Caco-2 (cell line): Measurements from ENCODE around the gene ADGRF3. TPM values are rescaled to one million over a fixed set of nuclear protein-coding genes. Genes with fewer than 3 reads are reported as not detected.

Source experiments
- BruUV-seq: library from RNA; stranded (reverse); fragments of 400-500 nt; replicated peaks from 2 replicates; lab custom pipeline; 2021; lab: Mats Ljungman, UMichigan
- CTCF ChIA-PET: fragments of 300-600 bp; sonication (Branson Sonifier 250); formaldehyde crosslinking; loops from one replicate; lab custom pipeline; 2022; ENCODE audit warnings: antibody characterized with exemption; lab: Charles Lee
- POLR2A ChIA-PET: fragments of 300-600 bp; sonication (Branson Sonifier 250); formaldehyde crosslinking; loops from one replicate; lab custom pipeline; 2022; ENCODE audit warnings: antibody characterized with exemption; lab: Charles Lee
- DNase-seq, 2 experiments: peaks; one replicate each; pipeline versions ENCODE4 v3.0.0 to v3.0.0-alpha.2; 2020 to 2022
- H3K27me3 ChIP-seq: replicated peaks from 2 replicates; pipeline ENCODE4 v1.6.0; 2011; ENCODE audit warnings: low read length; ENCODE audit not compliant: control insufficient read depth, insufficient read depth
- H3K36me3 ChIP-seq: 2 replicates; pipeline ENCODE4 v1.5.1; 2011; ENCODE audit warnings: low read length; ENCODE audit not compliant: control insufficient read depth, insufficient read depth
- H3K4me1 ChIP-seq: fragments of 250-450 bp; sonication (Bioruptor Pico); 2 replicates; pipeline ENCODE4 v1.5.1; 2020; ENCODE audit warnings: mild to moderate bottlenecking
- H3K4me3 ChIP-seq: 2 replicates; pipeline ENCODE4 v1.5.1; 2011; ENCODE audit warnings: low read depth, mild to moderate bottlenecking, control low read depth, low read length
- H3K9me3 ChIP-seq: fragments of 250-450 bp; sonication (Bioruptor Pico); 2 replicates; pipeline ENCODE4 v1.5.1; 2020; ENCODE audit warnings: mild to moderate bottlenecking, moderate library complexity
- H3K27ac Mint-ChIP-seq: one replicate; pipeline ENCODE4 v1.8.0; 2022; ENCODE audit warnings: mixed read lengths; ENCODE audit not compliant: unreplicated experiment
- H3K27me3 Mint-ChIP-seq: one replicate; pipeline ENCODE4 v1.8.0; 2022; ENCODE audit warnings: mixed read lengths; ENCODE audit not compliant: insufficient read depth, unreplicated experiment
- H3K36me3 Mint-ChIP-seq: one replicate; pipeline ENCODE4 v1.8.0; 2022; ENCODE audit warnings: mild to moderate bottlenecking, mixed read lengths; ENCODE audit not compliant: insufficient read depth, unreplicated experiment
- H3K4me1 Mint-ChIP-seq: one replicate; pipeline ENCODE4 v1.8.0; 2022; ENCODE audit warnings: low read depth, mixed read lengths; ENCODE audit not compliant: unreplicated experiment
- H3K4me3 Mint-ChIP-seq: one replicate; pipeline ENCODE4 v1.8.0; 2022; ENCODE audit warnings: mild to moderate bottlenecking, moderate library complexity, mixed read lengths; ENCODE audit not compliant: unreplicated experiment
- H3K9me3 Mint-ChIP-seq: one replicate; pipeline ENCODE4 v1.8.0; 2022; ENCODE audit warnings: mixed read lengths; ENCODE audit not compliant: unreplicated experiment
- CTCF ChIP-seq, 2 experiments: fragments of 200-600 bp in 1 of 2; IDR thresholded peaks; 1 replicate in 1 of 2; 2 replicates in 1 of 2; pipeline versions ENCODE4 v1.5.1 to v1.8.0; 2011 to 2022; ENCODE audit warnings: antibody characterized with exemption in 1 of 2, control low read depth in 1 of 2, inconsistent platforms in 1 of 2, low read depth in 1 of 2, low read length in 1 of 2, mild to moderate bottlenecking in 1 of 2, moderate library complexity in 1 of 2; ENCODE audit not compliant: insufficient read depth in 1 of 2, severe bottlenecking in 1 of 2, unreplicated experiment in 1 of 2
- intact Hi-C: fragments of 100-400 bp; cut with micrococcal nuclease; formaldehyde crosslinking; loops from one replicate; pipeline ENCODE4 v1.10.0; 2022; ENCODE audit not compliant: unreplicated experiment
- total RNA-seq: library from RNA; stranded (reverse); gene quantifications from 2 replicates; pipeline ENCODE4 v1.2.3, GENCODE V29; 2022

ADGRF3 gene
- total RNA-seq, 1 experiment from 2014 or later, result 0.18 TPM

- intact Hi-C loops, result no loop called here
- no peak for DNase-seq
- Mint-ChIP-seq H3K36me3 (peaks cover 46% of the 10 kb centered on the region), H3K9me3 (no peaks in the 10 kb centered on the region), H3K27ac (no peak overlapping the region), H3K4me3 (no peak overlapping the region), H3K4me1 (peaks cover 7% of the 10 kb centered on the region), H3K27me3 (no peaks in the 10 kb centered on the region)
- Histone ChIP-seq H3K4me3 (no peak overlapping the region), H3K36me3 (peaks cover 1% of the 10 kb centered on the region; the same call in 1 of the 2 replicates), H3K4me1 (peaks cover 8% of the 10 kb centered on the region), H3K27me3 (no peaks in the 10 kb centered on the region), H3K9me3 (no peaks in the 10 kb centered on the region)
- CTCF ChIA-PET, result no interaction called here
- POLR2A ChIA-PET, result no interaction called here
- no TSS peak for BruUV-seq
- TF ChIP-seq CTCF (IDR thresholded peaks at IDR 0.05; ENCODE audit: insufficient read depth in 1 of 2, low read depth in 1 of 2, low read length in 1 of 2, severe bottlenecking in 1 of 2, unreplicated experiment in 1 of 2), result no peak
Observed at GRCh38 chr2:26281226-26281625, 65.4 kb downstream of the ADGRF3 start.

- DNase-seq, result no peak
- peaks cover 1% of the 10 kb centered on the region; the same call in 1 of the 2 replicates for H3K36me3 ChIP-seq
- H3K27ac Mint-ChIP-seq, result no peak overlapping the region
- H3K4me3 Mint-ChIP-seq, result no peak overlapping the region
- H3K9me3 Mint-ChIP-seq, result no peaks in the 10 kb centered on the region
- ChIA-PET CTCF (no interaction called here), POLR2A (no interaction called here)
- BruUV-seq, result no TSS peak
- H3K9me3 ChIP-seq, result no peaks in the 10 kb centered on the region
- peaks cover 7% of the 10 kb centered on the region for H3K4me1 Mint-ChIP-seq
- H3K4me1 ChIP-seq, result peaks cover 8% of the 10 kb centered on the region
- no peak overlapping the region for H3K4me3 ChIP-seq
- no peaks in the 10 kb centered on the region for H3K27me3 ChIP-seq
- TF ChIP-seq CTCF (IDR thresholded peaks at IDR 0.05; ENCODE audit: insufficient read depth in 1 of 2, low read depth in 1 of 2, low read length in 1 of 2, severe bottlenecking in 1 of 2, unreplicated experiment in 1 of 2), result no peak
- H3K36me3 Mint-ChIP-seq, result peaks cover 38% of the 10 kb centered on the region
- intact Hi-C loops, result no loop called here
- H3K27me3 Mint-ChIP-seq, result no peaks in the 10 kb centered on the region
Observed at GRCh38 chr2:26279886-26280285, 66.7 kb downstream of the ADGRF3 start.

GRCh38 chr2:26276484-26277227, 69.9 kb downstream of the ADGRF3 start:
- H3K4me1 ChIP-seq, result no peaks in the 10 kb centered on the region
- Mint-ChIP-seq H3K27ac (no peak overlapping the region), H3K27me3 (no peaks in the 10 kb centered on the region), H3K9me3 (no peaks in the 10 kb centered on the region), H3K4me3 (no peak overlapping the region), H3K4me1 (no peaks in the 10 kb centered on the region), H3K36me3 (peaks cover 31% of the 10 kb centered on the region)
- no peak overlapping the region for H3K4me3 ChIP-seq
- no peak for DNase-seq
- no peaks in the 10 kb centered on the region for H3K27me3 ChIP-seq
- POLR2A ChIA-PET, result no interaction called here
- CTCF ChIA-PET, result no interaction called here
- H3K36me3 ChIP-seq, result peaks cover 1% of the 10 kb centered on the region; the same call in 1 of the 2 replicates
- no peak for TF ChIP-seq CTCF (IDR thresholded peaks at IDR 0.05; ENCODE audit: insufficient read depth in 1 of 2, low read depth in 1 of 2, low read length in 1 of 2, severe bottlenecking in 1 of 2, unreplicated experiment in 1 of 2)
- no TSS peak for BruUV-seq
- H3K9me3 ChIP-seq, result no peaks in the 10 kb centered on the region
- intact Hi-C loops, result no loop called here
